Loucy (cell line): ENCODE measurements around the gene DISC1.

ENCODE experiments used
- H2AFZ ChIP-seq: fragments of 200-600 bp; sonication (generic); 2 replicates; pipeline ENCODE4 v1.6.0; 2016; ENCODE audit warnings: antibody characterized with exemption, mild to moderate bottlenecking, low read length, moderate library complexity
- H3F3A ChIP-seq: fragments of 200-600 bp; 2 replicates; pipeline ENCODE4 v1.6.0; 2016; ENCODE audit warnings: antibody characterized with exemption, low read depth, mild to moderate bottlenecking
- H3K27me3 ChIP-seq: fragments of 200-600 bp; sonication (generic); 2 replicates; pipeline ENCODE4 v1.6.1; 2014; ENCODE audit warnings: low read length, mild to moderate bottlenecking; ENCODE audit not compliant: insufficient read depth, poor library complexity, severe bottlenecking
- H3K36me3 ChIP-seq: fragments of 200-600 bp; sonication (generic); 2 replicates; pipeline ENCODE4 v1.6.1; 2016; ENCODE audit warnings: low read length; ENCODE audit not compliant: insufficient read depth
- H3K4me1 ChIP-seq: fragments of 200-600 bp; sonication (generic); 2 replicates; pipeline ENCODE4 v1.5.1; 2014; ENCODE audit warnings: low read length, mild to moderate bottlenecking; ENCODE audit not compliant: insufficient read depth, poor library complexity, severe bottlenecking
- H3K4me2 ChIP-seq: fragments of 200-600 bp; sonication (generic); 2 replicates; pipeline ENCODE4 v1.6.0; 2014; ENCODE audit warnings: antibody characterized with exemption, low read length, low read depth, mild to moderate bottlenecking; ENCODE audit not compliant: poor library complexity, severe bottlenecking
- H3K4me3 ChIP-seq: fragments of 200-600 bp; sonication (generic); 2 replicates; pipeline ENCODE4 v1.5.1; 2014; ENCODE audit warnings: low read length, mild to moderate bottlenecking, mixed read lengths; ENCODE audit not compliant: poor library complexity, severe bottlenecking
- H3K79me2 ChIP-seq: fragments of 200-600 bp; sonication (generic); 2 replicates; pipeline ENCODE4 v1.6.1; 2014; ENCODE audit warnings: low read length; ENCODE audit not compliant: insufficient read depth
- H3K9ac ChIP-seq: fragments of 200-600 bp; sonication (generic); 2 replicates; pipeline ENCODE4 v1.6.0; 2014; ENCODE audit warnings: mild to moderate bottlenecking, low read depth, low read length, moderate library complexity; ENCODE audit not compliant: poor library complexity, severe bottlenecking
- H3K9me2 ChIP-seq: fragments of 200-600 bp; sonication (generic); replicated peaks from 2 replicates; pipeline ENCODE4 v1.6.1; 2016; ENCODE audit warnings: low read depth, low read length, mixed read lengths
- H3K9me3 ChIP-seq: fragments of 200-600 bp; sonication (generic); 2 replicates; pipeline ENCODE4 v1.6.1; 2014; ENCODE audit warnings: mild to moderate bottlenecking, antibody characterized with exemption, low read length, low read depth; ENCODE audit not compliant: insufficient read depth
- H4K20me1 ChIP-seq: fragments of 200-600 bp; sonication (generic); 2 replicates; pipeline ENCODE4 v1.6.0; 2014; ENCODE audit warnings: antibody characterized with exemption, low read length, mild to moderate bottlenecking; ENCODE audit not compliant: insufficient read depth, poor library complexity, severe bottlenecking
- EZH2phosphoT487 ChIP-seq: fragments of 200-600 bp; IDR thresholded peaks from 2 replicates; pipeline ENCODE4 v1.6.1; 2018; ENCODE audit warnings: antibody characterized with exemption, mild to moderate bottlenecking, moderate library complexity, borderline replicate concordance
- TF ChIP-seq, protein P1 (sequence below): fragments of 200-600 bp; sonication (generic); conservative IDR thresholded peaks from 2 replicates; pipeline ENCODE4 v1.5.1; 2014; ENCODE audit warnings: mild to moderate bottlenecking, antibody characterized with exemption, low read length

The DISC1 gene

DNA sequence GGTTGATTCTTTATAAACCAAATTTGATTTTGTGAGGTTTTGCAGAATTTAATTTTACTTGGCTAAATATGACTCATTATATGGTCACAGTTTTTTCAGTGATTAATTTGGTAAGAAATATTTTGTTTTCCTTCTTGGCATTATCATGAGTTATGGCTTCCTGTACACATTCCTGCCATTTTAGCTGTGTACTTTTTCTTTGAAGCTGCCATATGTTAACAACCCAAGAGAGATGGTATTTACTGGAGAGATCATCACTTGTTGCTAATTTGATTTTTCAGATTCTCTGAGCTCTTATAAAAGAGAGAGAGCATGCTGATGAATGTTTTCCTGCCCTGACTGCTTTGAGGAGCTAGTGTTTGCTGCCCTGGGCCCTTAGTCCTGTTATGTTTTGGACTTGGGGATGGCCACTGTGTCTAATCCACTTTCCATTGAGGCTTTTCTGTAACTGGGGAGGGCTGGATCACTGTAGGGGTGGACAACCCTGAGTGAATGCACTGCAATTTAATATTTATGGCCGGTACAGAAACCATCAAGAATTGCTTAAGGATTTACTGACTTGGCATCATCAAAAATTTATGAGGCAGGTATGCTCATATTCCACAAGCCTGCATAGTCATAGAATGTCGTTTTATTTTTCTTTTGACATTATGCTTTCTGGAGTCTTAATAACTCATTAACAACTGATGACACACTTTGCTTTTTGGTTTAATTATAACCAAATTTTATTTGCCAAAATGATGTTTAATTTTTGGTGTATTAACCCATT lies 200.9 kb downstream of the DISC1 start:
- no peaks in the 10 kb centered on the region for H3K9me3 ChIP-seq
- no peaks in the 10 kb centered on the region for H3K4me1 ChIP-seq
- H3K4me3 ChIP-seq, result no peak overlapping the region
- no peak overlapping the region for H2AFZ ChIP-seq
- no peaks in the 10 kb centered on the region for H4K20me1 ChIP-seq
- peaks cover 12% of the 10 kb centered on the region; the same call in 1 of the 2 replicates for H3K36me3 ChIP-seq
- no peak overlapping the region for H3K9ac ChIP-seq
- H3F3A ChIP-seq, result no peaks in the 10 kb centered on the region
- H3K9me2 ChIP-seq, result no peaks in the 10 kb centered on the region
- H3K79me2 ChIP-seq, result no peaks in the 10 kb centered on the region
- no peak for TF ChIP-seq EZH2phosphoT487
- TF ChIP-seq, protein P1, sequence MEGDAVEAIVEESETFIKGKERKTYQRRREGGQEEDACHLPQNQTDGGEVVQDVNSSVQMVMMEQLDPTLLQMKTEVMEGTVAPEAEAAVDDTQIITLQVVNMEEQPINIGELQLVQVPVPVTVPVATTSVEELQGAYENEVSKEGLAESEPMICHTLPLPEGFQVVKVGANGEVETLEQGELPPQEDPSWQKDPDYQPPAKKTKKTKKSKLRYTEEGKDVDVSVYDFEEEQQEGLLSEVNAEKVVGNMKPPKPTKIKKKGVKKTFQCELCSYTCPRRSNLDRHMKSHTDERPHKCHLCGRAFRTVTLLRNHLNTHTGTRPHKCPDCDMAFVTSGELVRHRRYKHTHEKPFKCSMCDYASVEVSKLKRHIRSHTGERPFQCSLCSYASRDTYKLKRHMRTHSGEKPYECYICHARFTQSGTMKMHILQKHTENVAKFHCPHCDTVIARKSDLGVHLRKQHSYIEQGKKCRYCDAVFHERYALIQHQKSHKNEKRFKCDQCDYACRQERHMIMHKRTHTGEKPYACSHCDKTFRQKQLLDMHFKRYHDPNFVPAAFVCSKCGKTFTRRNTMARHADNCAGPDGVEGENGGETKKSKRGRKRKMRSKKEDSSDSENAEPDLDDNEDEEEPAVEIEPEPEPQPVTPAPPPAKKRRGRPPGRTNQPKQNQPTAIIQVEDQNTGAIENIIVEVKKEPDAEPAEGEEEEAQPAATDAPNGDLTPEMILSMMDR, result no peak
- H3K4me2 ChIP-seq, result no peak overlapping the region
- H3K27me3 ChIP-seq, result no peaks in the 10 kb centered on the region

DNA sequence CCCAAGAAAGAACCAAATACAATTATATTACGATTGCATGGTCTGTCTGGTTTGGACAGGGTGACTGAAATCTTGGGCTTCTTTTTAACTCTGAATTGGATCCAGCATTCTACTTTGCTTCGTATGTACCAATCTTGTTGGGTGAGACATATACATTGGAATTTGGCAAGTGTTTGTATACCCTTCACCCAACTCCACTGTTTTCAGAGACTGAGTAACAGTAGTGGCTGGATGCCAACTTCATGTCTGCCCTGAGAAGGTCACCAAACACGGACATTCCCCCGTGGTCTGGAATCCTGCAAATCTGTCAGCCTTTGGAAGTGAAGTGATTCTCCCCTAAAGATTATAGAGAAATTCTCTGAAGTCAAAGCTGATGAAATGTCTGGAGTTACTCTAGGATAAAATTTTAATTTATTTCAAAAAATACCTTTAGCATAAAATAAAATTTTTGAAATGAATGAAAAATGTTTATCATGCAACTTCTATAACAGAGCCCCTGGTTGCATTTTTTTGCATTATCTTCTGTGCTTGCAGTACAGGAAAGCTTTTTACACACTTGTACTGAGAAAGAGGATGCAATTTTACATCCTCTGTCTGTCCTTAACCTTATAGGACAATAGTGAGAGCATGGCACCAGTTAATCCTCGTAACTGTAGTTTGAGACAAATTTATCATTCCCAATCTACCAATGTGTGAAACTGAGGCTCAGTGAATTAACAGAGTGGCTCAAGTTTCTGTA lies 201.8 kb downstream of the DISC1 start:
- Histone ChIP-seq H3F3A (no peaks in the 10 kb centered on the region), H3K4me2 (no peak overlapping the region), H3K36me3 (peaks cover 7% of the 10 kb centered on the region; the same call in 1 of the 2 replicates), H3K79me2 (no peaks in the 10 kb centered on the region), H3K9me3 (no peaks in the 10 kb centered on the region), H3K4me1 (no peaks in the 10 kb centered on the region), H3K9me2 (no peaks in the 10 kb centered on the region), H2AFZ (no peak overlapping the region), H3K27me3 (no peaks in the 10 kb centered on the region), H3K4me3 (no peak overlapping the region), H4K20me1 (no peaks in the 10 kb centered on the region), H3K9ac (no peak overlapping the region)
- no peak for TF ChIP-seq EZH2phosphoT487
- TF ChIP-seq, protein P1, result no peak

DNA sequence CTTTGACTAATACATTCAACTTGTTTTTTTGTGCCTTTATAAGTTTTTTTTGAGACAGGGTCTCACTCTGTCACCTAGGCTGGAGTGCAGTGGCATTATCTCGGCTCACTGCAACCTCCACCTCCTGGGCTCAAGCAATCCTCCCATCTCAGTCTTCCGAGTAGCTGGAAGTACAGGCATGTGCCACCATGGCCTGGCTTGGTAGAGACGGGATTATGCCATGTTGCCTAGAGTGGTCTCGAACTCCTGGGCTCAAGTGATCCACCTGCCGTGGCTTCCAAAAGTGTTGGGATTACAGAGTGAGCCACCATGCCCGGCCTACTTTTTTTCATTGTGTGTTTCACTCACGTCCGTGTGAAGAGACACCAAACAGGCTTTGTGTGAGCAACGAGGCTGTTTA lies 202.7 kb downstream of the DISC1 start:
- Histone ChIP-seq H3K27me3 (no peaks in the 10 kb centered on the region), H3K9me3 (no peaks in the 10 kb centered on the region), H3K36me3 (peaks cover 7% of the 10 kb centered on the region; the same call in 1 of the 2 replicates), H3F3A (no peaks in the 10 kb centered on the region), H3K4me3 (no peak overlapping the region), H4K20me1 (no peaks in the 10 kb centered on the region), H2AFZ (no peak overlapping the region), H3K79me2 (no peaks in the 10 kb centered on the region), H3K9ac (no peak overlapping the region), H3K9me2 (no peaks in the 10 kb centered on the region), H3K4me1 (no peaks in the 10 kb centered on the region), H3K4me2 (no peak overlapping the region)
- TF ChIP-seq, protein P1, result no peak
- no peak for TF ChIP-seq EZH2phosphoT487
